KMS-11 (cell line): ENCODE results near the gene SNRNP70.
"Not testable (repeated sequence)": the region's sequence is repeated elsewhere in the genome, so short reads cannot be mapped to it uniquely, and the experiment has no call there.

Experiments
- H2AFZ ChIP-seq: fragments of 200-600 bp; sonication (generic); 2 replicates; pipeline ENCODE4 v1.6.1; 2016; ENCODE audit warnings: antibody characterized with exemption, mixed run types, low read depth
- H3K27ac ChIP-seq: fragments of 200-600 bp; sonication (generic); 2 replicates; pipeline ENCODE4 v1.6.1; 2016; ENCODE audit warnings: mild to moderate bottlenecking, mixed run types
- H3K27me3 ChIP-seq: fragments of 200-600 bp; sonication (generic); 2 replicates; pipeline ENCODE4 v1.6.1; 2017; ENCODE audit warnings: mild to moderate bottlenecking, low read depth, mixed run types, moderate library complexity; ENCODE audit not compliant: insufficient read depth
- H3K36me3 ChIP-seq: fragments of 200-600 bp; sonication (generic); 2 replicates; pipeline ENCODE4 v1.6.1; 2017; ENCODE audit warnings: mild to moderate bottlenecking, mixed run types; ENCODE audit not compliant: insufficient read depth
- H3K4me1 ChIP-seq: fragments of 200-600 bp; sonication (generic); 2 replicates; pipeline ENCODE4 v1.6.1; 2016; ENCODE audit warnings: mild to moderate bottlenecking, low read depth, mixed run types; ENCODE audit not compliant: poor library complexity, severe bottlenecking
- H3K4me2 ChIP-seq: fragments of 200-600 bp; sonication (generic); 2 replicates; pipeline ENCODE4 v1.7.0; 2016; ENCODE audit warnings: mild to moderate bottlenecking, mixed run types
- H3K4me3 ChIP-seq: fragments of 200-600 bp; sonication (generic); IDR thresholded peaks from 2 replicates; pipeline ENCODE4 v1.6.1; 2017; ENCODE audit warnings: low read depth, low read length, mixed read lengths; ENCODE audit not compliant: insufficient read depth
- H3K79me2 ChIP-seq: fragments of 200-600 bp; sonication (generic); 2 replicates; pipeline ENCODE4 v1.6.1; 2016; ENCODE audit warnings: low read depth, mixed run types; ENCODE audit not compliant: insufficient read depth
- H3K9ac ChIP-seq: fragments of 200-600 bp; sonication (generic); 2 replicates; pipeline ENCODE4 v1.6.1; 2016; ENCODE audit warnings: mild to moderate bottlenecking, mixed run types
- H4K20me1 ChIP-seq: fragments of 200-600 bp; sonication (generic); 2 replicates; pipeline ENCODE4 v1.6.1; 2016; ENCODE audit warnings: mild to moderate bottlenecking, mixed run types; ENCODE audit not compliant: insufficient read depth
- CTCF ChIP-seq: fragments of 200-600 bp; sonication (generic); conservative IDR thresholded peaks from 2 replicates; pipeline ENCODE4 v1.6.1; 2017; ENCODE audit warnings: low read depth, mild to moderate bottlenecking, antibody characterized with exemption, low read length, moderate library complexity, mixed read lengths

Gene SNRNP70

DNA sequence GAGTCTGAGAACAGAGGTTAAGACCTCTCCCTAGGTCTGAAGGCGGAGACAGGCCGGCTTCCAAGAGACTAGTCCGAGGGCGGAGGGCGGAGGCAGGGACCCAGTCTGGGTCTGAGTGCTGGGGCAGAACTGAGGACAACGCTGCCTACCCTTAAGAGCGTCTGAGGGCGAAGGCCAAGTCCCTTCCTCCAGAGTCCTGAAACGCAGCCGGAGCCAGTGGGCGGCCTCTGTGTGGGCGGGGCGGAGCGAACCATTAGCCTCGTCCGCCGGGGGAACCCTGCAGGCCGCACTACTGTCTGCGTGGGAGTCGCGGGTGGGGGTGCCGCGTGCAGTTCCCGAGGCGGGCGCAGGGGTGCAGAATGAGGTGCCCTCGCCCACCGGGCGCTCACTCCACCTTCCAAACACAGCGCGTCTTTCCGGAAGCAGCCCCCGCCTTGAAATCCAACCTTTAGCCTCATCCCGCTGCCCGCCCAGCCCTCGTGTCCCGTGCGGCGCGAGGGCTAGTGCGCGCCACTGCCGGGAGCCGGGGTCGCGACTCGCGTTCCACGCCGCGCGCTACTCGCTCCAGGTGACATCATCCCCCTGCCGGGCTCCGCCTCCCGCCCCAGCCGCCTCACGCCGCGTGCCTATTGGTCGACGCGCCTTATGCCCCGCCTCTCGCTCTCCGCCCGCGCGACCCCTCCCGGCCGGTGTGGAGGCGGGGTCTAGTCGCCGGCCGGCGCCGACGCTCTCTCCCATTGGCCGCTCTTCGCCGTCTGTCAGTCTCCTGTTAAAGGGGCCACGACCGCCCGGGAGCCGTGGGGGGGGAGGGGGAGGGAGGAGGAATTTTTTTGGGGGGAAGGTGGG lies 33.5 kb downstream of the SNRNP70 start, which contains the start of gene C19orf73:
TSS of gene C19orf73 (minus strand) at position 579 of the 846 bp plus-strand sequence. CDS start at position 458, 121 bp downstream.
- Histone ChIP-seq H2AFZ (peak within 1 kb of the TSS; percentile 93), H3K27me3 (peaks cover 31% of the 10 kb centered on the region)

DNA sequence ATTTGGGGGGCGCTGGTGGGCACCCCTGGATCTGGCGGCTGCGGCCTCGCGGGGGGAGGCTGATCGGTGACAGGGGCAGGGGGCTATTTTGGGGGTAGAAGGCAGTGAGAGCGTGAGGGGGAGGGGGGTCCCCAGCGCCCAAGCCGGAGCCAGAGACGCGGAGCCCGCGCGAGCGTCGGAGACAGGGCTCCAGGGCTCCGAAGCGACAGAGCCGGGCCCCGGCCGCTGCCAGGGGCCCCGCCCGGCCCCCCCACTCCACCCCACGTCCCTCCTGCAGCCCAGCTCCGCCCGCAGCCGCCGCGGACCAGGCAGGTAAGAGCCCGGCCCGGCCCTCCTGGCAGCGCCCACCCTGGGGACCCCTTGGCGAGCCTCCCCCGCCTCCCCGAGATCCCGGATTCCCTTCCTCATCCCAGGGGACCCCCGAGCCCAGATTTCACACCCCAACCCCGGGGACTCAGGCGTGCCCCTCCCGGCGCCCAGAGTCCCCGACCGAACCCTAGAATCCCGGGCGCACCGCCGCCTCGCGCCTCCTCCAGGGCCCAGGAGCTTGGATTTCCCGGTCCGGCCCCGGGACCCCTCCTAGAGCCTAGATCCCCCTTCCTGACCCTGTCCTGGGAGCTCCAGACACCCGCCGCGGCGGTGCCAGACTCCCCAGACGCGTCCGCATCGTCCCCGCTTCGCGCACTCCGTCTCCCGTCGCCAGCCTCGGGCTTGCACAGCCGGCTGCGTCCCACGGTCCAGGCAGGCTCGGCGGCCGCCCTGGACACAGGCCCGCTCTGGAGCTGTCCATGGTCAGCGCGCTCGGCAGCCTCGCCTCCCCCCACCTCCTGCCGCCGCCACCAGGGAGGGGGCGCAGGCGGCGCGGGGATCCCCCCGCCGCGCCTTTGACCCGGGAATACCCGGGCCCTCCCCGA lies 34.4 kb downstream of the SNRNP70 start, which contains the start of gene PPFIA3:
TSS of gene PPFIA3 (plus strand) at position 134 of the 914 bp plus-strand sequence. CDS start 8,330 bp downstream, outside the sequence.
- no peak for TF ChIP-seq CTCF
- peak within 1 kb of the TSS; percentile 96 for H3K4me2 ChIP-seq

More for the DNA sequence above, 33.5 kb downstream of the SNRNP70 start, which contains the start of gene C19orf73:
- no peaks in the 10 kb centered on the region for H3K36me3 ChIP-seq
- H3K27ac ChIP-seq = peak within 1 kb of the TSS; percentile 70
- H3K4me3 ChIP-seq = no peak within 1 kb of the TSS
- peaks cover 20% of the 10 kb centered on the region for H3K4me1 ChIP-seq
- peak within 1 kb of the TSS; percentile 96 for H3K4me2 ChIP-seq
- no peak for TF ChIP-seq CTCF
- peak within 1 kb of the TSS; percentile 95 for H3K9ac ChIP-seq
- H3K79me2 ChIP-seq = no peaks in the 10 kb centered on the region
- H4K20me1 ChIP-seq = no peaks in the 10 kb centered on the region

GRCh38 chr19:49120325-49120683 lies 35.1 kb downstream of the SNRNP70 start:
- H3K27ac ChIP-seq = no peak overlapping the region
- no peaks in the 10 kb centered on the region for H4K20me1 ChIP-seq
- H3K27me3 ChIP-seq = peaks cover 34% of the 10 kb centered on the region
- H2AFZ ChIP-seq = peak overlapping the region; percentile 93; the same call in 1 of the 2 replicates
- H3K4me2 ChIP-seq = peak overlapping the region; percentile 96
- peaks cover 18% of the 10 kb centered on the region for H3K4me1 ChIP-seq
- no peaks in the 10 kb centered on the region for H3K79me2 ChIP-seq
- H3K9ac ChIP-seq = no peak overlapping the region
- no peaks in the 10 kb centered on the region for H3K36me3 ChIP-seq
- no peak overlapping the region for H3K4me3 ChIP-seq
- no peak for TF ChIP-seq CTCF

More for the DNA sequence above, 34.4 kb downstream of the SNRNP70 start, which contains the start of gene PPFIA3:
- Histone ChIP-seq H3K27me3 (peaks cover 34% of the 10 kb centered on the region), H2AFZ (peak within 1 kb of the TSS; percentile 93), H4K20me1 (no peaks in the 10 kb centered on the region), H3K4me3 (no peak within 1 kb of the TSS), H3K4me1 (peaks cover 18% of the 10 kb centered on the region), H3K9ac (peak within 1 kb of the TSS; percentile 95), H3K36me3 (no peaks in the 10 kb centered on the region), H3K27ac (peak within 1 kb of the TSS; percentile 70), H3K79me2 (no peaks in the 10 kb centered on the region)

DNA sequence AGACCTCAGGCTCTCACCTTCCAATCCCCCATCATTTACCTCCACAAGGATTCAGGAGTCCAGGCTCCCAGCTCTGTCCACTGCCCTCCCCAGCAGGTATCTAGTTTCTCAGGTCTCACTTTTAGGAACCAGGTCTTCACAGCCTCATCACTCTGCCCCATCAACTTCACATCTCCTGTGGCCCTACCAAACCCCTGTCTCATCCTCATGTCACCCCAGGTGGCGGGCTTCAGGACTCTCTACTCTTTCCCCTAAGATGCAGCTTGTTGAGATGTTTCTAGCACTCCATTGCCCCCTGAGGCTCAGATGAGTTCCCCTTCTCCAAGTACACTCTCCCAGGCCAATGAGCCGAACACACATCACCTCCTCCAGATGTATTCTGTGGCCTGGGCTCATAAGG lies 35.6 kb downstream of the SNRNP70 start:
- H3K4me2 ChIP-seq = peak overlapping the region; percentile 96; the same call in 1 of the 2 replicates
- H4K20me1 ChIP-seq = no peaks in the 10 kb centered on the region

GRCh38 chr19:49121841-49122240 lies 36.6 kb downstream of the SNRNP70 start:
- H3K9ac ChIP-seq, H3K4me3 ChIP-seq, H3K27ac ChIP-seq, H2AFZ ChIP-seq, H3K36me3 ChIP-seq, H3K4me2 ChIP-seq, H4K20me1 ChIP-seq, H3K79me2 ChIP-seq: not testable (repeated sequence)
- H3K27me3 ChIP-seq = peaks cover 34% of the 10 kb centered on the region
- H3K4me1 ChIP-seq = peaks cover 18% of the 10 kb centered on the region

More for the DNA sequence above, 35.6 kb downstream of the SNRNP70 start:
- TF ChIP-seq CTCF = no peak
- no peaks in the 10 kb centered on the region for H3K36me3 ChIP-seq
- no peak overlapping the region for H3K27ac ChIP-seq
- H3K4me1 ChIP-seq = peaks cover 18% of the 10 kb centered on the region
- no peak overlapping the region for H3K9ac ChIP-seq
- H3K79me2 ChIP-seq = no peaks in the 10 kb centered on the region
- H2AFZ ChIP-seq = no peak overlapping the region
- H3K27me3 ChIP-seq = peaks cover 34% of the 10 kb centered on the region
- H3K4me3 ChIP-seq = no peak overlapping the region

DNA sequence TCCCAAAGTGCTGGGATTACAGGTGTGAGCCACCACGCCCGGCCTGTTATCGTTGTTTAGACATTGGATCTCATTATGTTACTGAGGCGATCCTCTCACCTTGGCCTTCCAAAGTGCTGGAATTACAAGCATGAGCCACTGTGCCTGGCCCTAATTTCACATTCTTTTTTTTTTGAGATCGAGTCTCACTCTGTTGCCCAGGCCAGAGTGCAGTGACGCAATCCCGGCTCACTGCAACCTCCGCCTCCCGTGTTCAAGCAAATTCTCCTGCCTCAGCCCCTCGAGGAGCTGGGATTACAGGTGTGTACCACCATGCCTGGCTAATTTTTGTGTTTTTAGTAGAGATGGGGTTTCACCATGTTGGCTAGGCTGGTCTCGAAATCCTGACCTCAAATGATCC lies 38.0 kb downstream of the SNRNP70 start:
- Histone ChIP-seq H3K4me1 (peaks cover 17% of the 10 kb centered on the region), H3K27me3 (peaks cover 34% of the 10 kb centered on the region)
- H3K4me2 ChIP-seq, H2AFZ ChIP-seq, H3K4me3 ChIP-seq, H3K79me2 ChIP-seq, H3K36me3 ChIP-seq, H3K9ac ChIP-seq, H4K20me1 ChIP-seq, H3K27ac ChIP-seq: not testable (repeated sequence)
